Motor neuron (in vitro differentiated cells): ENCODE results near the gene TRAF4. TPM values are rescaled to one million over a fixed set of nuclear protein-coding genes. Genes with fewer than 3 reads are reported as not detected.

Source experiments
- ATAC-seq, 8 experiments: fragments of 200-7000 bp; cut with Tn5 transposase; replicated peaks in 6 of 8; 2 replicates each; pipeline ENCODE4 v1.8.0; 2021; ENCODE audit warnings: mild to moderate bottlenecking in 8 of 8, moderate library complexity in 8 of 8
- H3K27ac ChIP-seq, 2 donors: fragments of 250-450 bp; sonication (Bioruptor Pico); 2 replicates each; pipeline ENCODE4 v1.9.0; 2021; ENCODE audit warnings: antibody characterized with exemption in 2 of 2, mild to moderate bottlenecking in 2 of 2, moderate library complexity in 1 of 2
- H3K4me1 ChIP-seq, 2 donors: fragments of 250-450 bp; sonication (Bioruptor Pico); replicated peaks in 1 of 2; 2 replicates each; pipeline ENCODE4 v1.6.1; 2021; ENCODE audit warnings: antibody characterized with exemption in 2 of 2, mild to moderate bottlenecking in 2 of 2, moderate library complexity in 1 of 2
- H3K4me3 ChIP-seq, 5 donors: fragments of 250-450 bp; sonication (Bioruptor Pico); 2 replicates each; pipeline ENCODE4 v1.9.0; 2021; ENCODE audit warnings: antibody characterized with exemption in 5 of 5, mild to moderate bottlenecking in 5 of 5, moderate library complexity in 4 of 5
- WGBS, 10 experiments: fragments of 450-650 bp; shearing (Covaris generic); methylation state at CpG; one replicate each; pipeline ENCODE4 v1.0.0; 2022; 5-methylcytosine and 5-hydroxymethylcytosine counted together
- in situ Hi-C, 9 experiments: fragments of 400-800 bp; cut with MboI; loops; one replicate each; pipeline ENCODE4 v1.15.0; 2021; ENCODE audit warnings: low sequenced_read_pairs in 9 of 9, low pct_unique_long_range_greater_than_20kb in 2 of 9; ENCODE audit not compliant: unreplicated experiment in 9 of 9
- total RNA-seq, 8 experiments: library from RNA; unstranded; fragments of 300-600 nt; gene quantifications; 2 replicates each; pipeline versions ENCODE4 v1.2.3 to v1.2.4, GENCODE V29; 2022

The TRAF4 gene
- total RNA-seq, 8 experiments from 2014 or later = 38.4 to 86.7 (median 67.7) TPM

DNA sequence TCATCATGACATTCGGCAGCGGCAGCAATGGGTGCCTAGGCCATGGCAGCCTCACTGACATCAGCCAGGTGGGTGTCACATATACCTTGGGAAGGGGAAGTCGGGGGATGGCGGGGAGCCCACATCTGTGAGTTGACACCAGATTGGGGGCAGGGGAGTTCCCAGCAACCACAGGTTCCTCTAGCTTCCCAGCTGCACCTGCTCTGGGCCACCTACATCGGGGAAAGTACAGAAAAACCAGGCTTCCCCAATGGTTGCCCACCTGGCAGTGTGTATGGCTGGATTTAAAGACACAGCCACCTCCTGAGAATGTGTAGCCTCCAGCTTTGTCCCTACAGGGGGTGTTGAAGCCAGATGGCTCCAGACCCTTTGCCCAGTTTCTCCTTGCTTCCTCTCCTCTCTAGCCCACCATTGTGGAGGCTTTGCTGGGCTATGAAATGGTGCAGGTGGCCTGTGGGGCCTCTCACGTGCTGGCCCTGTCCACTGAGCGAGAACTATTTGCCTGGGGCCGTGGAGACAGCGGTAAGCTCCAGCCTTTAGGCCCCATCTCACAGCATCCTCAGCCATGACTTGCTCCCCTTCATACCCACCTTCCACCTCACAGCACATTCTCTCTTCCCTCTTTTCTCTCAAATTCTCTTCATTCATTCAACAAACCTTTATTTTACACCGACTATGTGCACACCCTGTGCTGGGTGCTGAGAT lies 5.0 kb upstream of the TRAF4 start:
- Histone ChIP-seq H3K27ac (no peak overlapping the region), H3K4me3 (no peak overlapping the region), H3K4me1 (peaks cover 11 to 18% of the 10 kb centered on the region in 2 donors)
- ATAC-seq = no peak
- in situ Hi-C loops = loop anchor here in 1 of 9 experiments (25.0 kb wide), 1 partner anchor 373 kb away; no protein-coding TSS in a partner anchor
- 81 to 100% (median 100%) methylated on average over 1 to 5 of the region's 10 CpGs; no CpG with 5 or more reads in 5 of the 10 experiments for WGBS, 10 experiments

DNA sequence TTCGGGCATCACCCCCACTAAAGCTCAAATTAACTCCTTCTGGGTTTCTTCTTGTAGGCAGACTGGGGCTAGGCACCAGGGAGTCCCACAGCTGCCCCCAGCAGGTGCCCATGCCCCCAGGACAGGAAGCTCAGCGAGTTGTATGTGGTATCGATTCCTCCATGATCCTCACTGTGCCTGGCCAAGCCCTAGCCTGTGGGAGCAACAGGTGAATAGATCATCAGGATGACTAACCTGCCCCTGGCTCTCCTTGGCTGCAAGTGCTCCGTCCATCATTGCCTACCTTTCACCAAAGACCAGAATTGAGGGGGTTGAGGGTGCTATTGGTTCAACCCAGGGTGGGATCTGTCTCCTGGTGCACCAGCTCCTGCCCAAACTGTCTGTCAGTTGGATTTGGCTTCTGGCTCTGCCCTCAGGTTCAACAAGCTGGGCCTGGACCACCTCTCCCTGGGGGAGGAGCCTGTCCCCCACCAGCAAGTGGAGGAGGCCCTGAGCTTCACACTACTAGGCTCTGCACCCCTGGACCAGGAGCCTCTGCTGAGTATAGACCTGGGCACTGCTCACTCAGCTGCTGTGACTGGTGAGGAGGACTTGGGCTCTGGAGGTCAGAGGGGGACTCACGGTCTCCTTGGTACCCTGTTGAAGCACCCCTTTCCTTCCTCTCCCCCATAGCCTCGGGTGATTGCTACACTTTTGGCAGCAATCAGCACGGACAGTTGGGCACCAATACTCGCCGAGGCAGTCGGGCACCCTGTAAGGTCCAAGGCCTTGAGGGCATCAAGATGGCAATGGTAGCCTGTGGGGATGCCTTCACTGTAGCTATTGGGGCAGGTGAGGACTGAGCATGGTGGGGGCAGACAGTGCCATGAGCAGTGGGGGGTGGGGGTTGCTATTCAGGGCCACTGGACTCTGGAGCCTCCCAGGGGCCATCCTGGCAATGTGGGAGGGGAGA lies 3.1 kb upstream of the TRAF4 start:
- in situ Hi-C loops = loop anchor here in 1 of 9 experiments (25.0 kb wide), 1 partner anchor 372 kb away; no protein-coding TSS in a partner anchor
- Histone ChIP-seq H3K4me1 (peaks cover 12 to 19% of the 10 kb centered on the region in 2 donors), H3K4me3 (no peak overlapping the region), H3K27ac (no peak overlapping the region)
- no peak for ATAC-seq
- WGBS, 10 experiments = 39 to 100% (median 93%) methylated on average over 1 to 4 of the region's 10 CpGs; no CpG with 5 or more reads in 2 of the 10 experiments

DNA sequence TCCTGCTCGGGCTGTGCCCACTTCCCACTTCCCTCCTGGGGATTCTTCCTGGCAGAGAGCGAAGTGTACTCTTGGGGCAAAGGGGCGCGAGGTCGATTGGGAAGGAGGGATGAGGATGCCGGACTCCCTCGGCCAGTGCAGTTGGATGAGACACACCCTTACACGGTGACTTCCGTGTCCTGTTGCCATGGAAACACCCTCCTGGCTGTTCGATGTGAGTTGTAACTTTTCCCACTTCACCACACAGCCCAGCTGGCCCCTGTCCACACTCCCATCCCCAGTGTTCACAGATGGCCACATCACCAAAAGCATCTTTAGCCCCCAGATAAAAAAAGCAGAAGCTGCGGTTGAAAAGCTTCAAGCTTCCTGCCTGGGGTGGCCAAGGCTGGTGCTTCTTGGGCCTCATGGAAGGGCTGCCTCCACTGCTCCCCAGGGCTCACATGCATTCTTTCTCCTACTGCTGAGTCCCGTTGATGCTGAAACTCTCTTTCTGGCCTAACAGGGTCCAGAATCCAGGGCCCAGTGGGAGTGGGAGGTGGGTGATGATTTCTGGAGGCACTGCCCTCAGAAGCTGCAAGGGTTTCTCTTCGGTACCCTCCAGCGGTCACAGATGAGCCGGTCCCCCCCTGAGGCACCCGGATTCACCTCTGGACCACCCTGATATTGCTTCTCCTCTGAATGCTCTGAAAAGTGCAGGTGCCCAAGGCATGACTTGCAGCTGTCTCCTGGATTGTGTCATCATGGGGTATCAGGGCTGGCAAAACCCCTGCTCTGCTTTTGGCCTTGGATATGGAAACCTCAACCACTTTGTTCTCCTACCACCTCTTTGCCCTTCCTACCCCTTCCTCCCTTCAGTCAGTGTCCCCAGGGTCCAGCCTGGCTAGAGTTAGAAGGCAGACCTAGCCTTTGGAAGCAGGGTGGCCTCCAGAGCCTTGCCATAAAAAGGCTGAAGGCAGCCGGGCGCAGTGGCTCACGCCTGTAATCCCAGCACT lies 2.2 kb upstream of the TRAF4 start:
- peak overlapping the region in 1 of 2 donors; percentile 97 for H3K27ac ChIP-seq
- no peak for ATAC-seq
- peaks cover 22 to 29% of the 10 kb centered on the region in 2 donors for H3K4me1 ChIP-seq
- H3K4me3 ChIP-seq = no peak overlapping the region
- in situ Hi-C loops = loop anchor here in 1 of 9 experiments (25.0 kb wide), 1 partner anchor 371 kb away; no protein-coding TSS in a partner anchor
- WGBS, 10 experiments = 70 to 100% (median 94%) methylated on average over 1 to 6 of the region's 19 CpGs; no CpG with 5 or more reads in 4 of the 10 experiments

DNA sequence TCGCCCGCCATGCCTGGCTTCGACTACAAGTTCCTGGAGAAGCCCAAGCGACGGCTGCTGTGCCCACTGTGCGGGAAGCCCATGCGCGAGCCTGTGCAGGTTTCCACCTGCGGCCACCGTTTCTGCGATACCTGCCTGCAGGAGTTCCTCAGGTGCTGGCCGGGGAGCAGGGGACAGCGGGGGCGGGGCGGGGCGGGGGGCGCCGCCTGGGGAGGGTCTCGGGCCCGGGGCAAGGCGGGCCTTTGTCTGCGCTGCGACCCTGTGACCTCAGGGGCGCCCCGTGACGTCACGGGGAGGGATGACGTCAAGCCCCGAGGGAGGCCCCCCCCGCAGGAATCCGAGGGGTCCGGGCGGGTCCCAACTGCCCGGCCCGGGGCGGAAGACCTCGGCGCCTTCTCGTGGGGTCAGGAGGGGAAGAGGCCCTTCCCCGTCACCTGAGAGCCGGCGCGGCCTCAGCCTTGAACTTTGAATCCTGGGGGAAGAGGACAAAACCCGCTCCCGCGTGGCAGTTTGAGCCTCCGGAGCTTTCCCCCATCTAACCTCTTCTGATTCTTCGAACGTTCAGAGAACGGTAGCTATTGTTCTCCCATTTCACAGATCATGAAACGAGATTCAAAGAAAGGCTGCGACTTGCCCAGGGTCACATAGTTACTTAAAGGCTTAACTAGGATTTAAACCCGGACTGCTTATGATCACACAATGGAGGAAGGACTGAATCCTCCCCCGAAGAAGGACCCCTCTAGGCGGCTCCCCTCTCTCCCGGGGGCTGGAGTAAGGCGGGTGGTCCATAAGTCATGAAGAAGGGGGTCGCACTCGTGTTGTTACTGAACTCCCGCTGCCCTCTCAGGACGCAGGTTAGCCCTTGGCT lies 527 bp downstream of the TRAF4 start:
- ATAC-seq = peak in 6 of 8 experiments; percentile 8 to 14 (median 10)
- H3K4me1 ChIP-seq = peaks cover 24 to 31% of the 10 kb centered on the region in 2 donors
- peak overlapping the region; percentile 68 to 99 (median 92) for H3K4me3 ChIP-seq
- peak overlapping the region; percentile 97 to 98 for H3K27ac ChIP-seq
- in situ Hi-C loops = loop anchor here in 1 of 9 experiments (25.0 kb wide), 1 partner anchor 368 kb away; no protein-coding TSS in a partner anchor
- 0% methylated on average over 1 to 8 of the region's 61 CpGs; no CpG with 5 or more reads in 3 of the 10 experiments for WGBS, 10 experiments

DNA sequence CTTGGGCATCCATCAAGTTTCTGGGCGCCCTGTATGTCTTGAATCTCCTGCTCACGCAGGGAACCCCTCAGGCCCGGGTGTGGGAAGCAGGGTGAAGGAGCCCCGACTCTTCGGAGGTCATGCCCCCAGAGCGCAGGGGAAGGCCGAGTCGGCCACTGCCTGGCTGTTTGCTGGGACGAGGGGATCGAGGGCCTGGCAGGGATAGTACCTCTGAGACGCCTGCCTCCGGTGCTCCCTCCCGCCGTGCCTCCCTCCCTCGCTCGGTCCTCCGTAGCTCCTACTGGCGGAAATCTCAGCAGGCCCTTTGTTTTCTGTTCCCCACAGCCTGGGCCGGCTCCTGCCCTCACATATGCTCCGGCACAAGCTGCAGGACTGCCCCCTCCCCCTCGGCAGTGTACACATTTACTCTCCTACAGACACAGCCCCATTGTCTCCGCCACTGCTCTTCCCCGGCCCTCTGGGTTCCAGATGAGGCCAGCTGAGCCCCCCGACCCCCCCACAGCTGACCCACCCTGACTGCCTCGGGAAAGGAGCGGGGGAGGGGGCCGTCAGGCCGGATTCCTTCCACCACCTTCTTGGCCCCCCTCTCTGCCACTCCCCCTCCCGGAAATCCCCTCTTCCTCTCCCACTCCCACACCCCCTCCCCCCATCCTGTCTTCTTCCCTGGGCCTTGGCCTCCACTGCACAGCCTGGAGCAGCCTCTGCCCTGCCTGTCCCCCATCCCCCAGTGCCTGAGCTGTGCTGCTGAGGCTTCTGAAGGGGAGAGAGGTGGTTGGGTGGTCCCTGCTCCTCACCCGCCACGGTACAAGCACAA lies 1.4 kb downstream of the TRAF4 start:
- peak in 6 of 8 experiments; percentile 6 to 67 (median 61) for ATAC-seq
- Histone ChIP-seq H3K27ac (peak overlapping the region; percentile 97 to 98), H3K4me3 (peak overlapping the region; percentile 68 to 99 (median 92)), H3K4me1 (peaks cover 28 to 37% of the 10 kb centered on the region in 2 donors)
- in situ Hi-C loops = loop anchor here in 1 of 9 experiments (25.0 kb wide), 1 partner anchor 367 kb away; no protein-coding TSS in a partner anchor
- 0 to 2% (median 0%) methylated on average over 2 to 9 of the region's 31 CpGs; no CpG with 5 or more reads in 4 of the 10 experiments for WGBS, 10 experiments

DNA sequence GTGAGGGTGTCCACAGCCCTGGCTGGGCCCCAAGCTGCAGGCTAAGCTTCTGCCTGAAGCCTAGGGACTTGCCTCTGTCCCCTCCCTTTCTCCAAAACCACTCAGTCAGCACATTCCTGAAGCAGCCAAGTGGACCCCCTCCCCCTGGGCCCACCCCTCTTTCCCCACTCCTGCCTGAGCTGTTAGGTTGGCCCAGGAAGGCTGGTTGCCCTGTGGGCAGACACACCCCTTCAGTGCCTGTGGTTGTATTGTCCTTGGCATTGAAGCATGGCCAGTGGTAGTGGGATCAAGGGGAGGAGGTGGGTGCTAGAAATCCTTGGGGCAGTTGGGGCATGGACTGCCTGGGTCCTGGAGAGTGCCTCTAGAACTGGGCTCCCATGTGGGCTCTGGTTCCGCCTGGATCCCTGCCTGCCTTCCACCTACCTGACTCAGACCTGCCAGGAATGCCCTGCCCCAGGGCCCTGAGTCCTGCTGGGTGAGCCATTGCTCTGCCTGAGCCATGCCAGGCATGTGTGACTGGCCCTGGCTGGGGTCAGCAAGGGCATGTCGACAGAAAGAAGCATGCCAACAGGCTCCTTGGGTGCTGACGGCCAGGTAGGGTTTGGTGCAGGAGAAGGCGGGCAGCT lies 2.1 kb downstream of the TRAF4 start:
- Histone ChIP-seq H3K27ac (peak overlapping the region; percentile 97 to 98), H3K4me3 (peak overlapping the region; percentile 68 to 99 (median 92)), H3K4me1 (peaks cover 33 to 41% of the 10 kb centered on the region in 2 donors)
- no peak for ATAC-seq
- in situ Hi-C loops = loop anchor here in 1 of 9 experiments (25.0 kb wide), 1 partner anchor 366 kb away; no protein-coding TSS in a partner anchor
- WGBS, 10 experiments = 53 to 100% (median 100%) methylated on average over 1 to 2 of the region's 4 CpGs; no CpG with 5 or more reads in 3 of the 10 experiments

DNA sequence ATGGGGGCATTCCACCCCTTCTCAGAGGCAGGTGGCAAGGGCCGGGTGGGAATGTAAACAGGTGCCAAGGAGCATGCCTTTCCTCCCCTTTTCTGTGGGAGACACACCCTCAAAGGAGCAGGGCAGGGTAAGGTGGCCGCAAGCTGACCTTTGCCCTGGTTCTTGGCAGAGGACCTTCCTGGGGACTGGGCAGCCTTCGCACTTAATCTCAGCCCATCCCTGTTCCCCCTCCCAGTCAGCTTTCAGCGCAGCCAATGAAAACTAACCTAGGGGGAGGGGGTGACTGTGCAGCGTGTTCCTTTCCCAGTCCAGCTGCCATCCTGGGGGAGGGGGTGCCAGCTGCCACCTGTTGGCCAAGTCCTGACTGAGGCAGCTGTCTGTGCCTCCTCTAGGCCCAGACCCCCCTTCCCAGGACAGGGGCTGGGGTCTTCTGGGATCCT lies 2.8 kb downstream of the TRAF4 start:
- no peak overlapping the region for H3K4me3 ChIP-seq
- WGBS, 10 experiments = 33 to 70% (median 67%) methylated on average over 1 to 4 of the region's 5 CpGs; no CpG with 5 or more reads in 7 of the 10 experiments
- H3K4me1 ChIP-seq = peaks cover 33 to 35% of the 10 kb centered on the region in 2 donors
- peak overlapping the region; percentile 4 to 97 for H3K27ac ChIP-seq
- ATAC-seq = no peak
- in situ Hi-C loops = loop anchor here in 1 of 9 experiments (25.0 kb wide), 1 partner anchor 366 kb away; no protein-coding TSS in a partner anchor

DNA sequence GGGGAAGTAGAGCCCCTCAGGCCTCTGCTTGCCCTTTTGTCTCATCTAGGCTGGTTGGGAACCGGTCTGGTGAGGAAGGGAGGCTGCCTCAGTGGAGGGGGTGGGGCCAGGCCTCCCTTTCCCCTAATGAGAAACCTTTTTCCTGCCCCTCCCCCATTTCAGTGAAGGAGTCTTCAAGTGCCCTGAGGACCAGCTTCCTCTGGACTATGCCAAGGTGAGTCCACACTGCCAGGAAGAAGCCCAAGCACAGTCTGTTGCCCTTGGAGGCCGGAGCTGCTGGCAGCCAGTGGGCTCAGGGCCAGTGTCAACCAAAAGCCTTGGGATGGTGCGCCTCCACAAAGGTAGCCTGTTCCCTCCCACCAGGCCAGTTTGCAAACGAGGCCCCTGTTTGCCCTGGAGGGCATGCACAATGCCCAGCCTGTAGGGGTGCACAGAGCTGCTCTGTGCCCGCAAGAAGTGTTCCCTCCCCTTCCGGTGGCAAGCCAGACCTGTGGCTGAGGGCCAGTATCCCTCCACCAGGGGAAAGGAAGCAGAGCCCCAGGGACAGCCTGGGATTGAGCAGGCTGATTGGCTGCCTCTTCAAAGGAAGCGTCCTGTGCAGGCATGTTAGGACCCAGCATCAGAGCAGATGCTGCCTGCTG lies 3.4 kb downstream of the TRAF4 start:
- in situ Hi-C loops = loop anchor here in 1 of 9 experiments (25.0 kb wide), 1 partner anchor 365 kb away; no protein-coding TSS in a partner anchor
- peaks cover 29 to 33% of the 10 kb centered on the region in 2 donors for H3K4me1 ChIP-seq
- peak overlapping the region; percentile 4 to 97 for H3K27ac ChIP-seq
- H3K4me3 ChIP-seq = no peak overlapping the region
- peak in 1 of 8 experiments; percentile 14 for ATAC-seq
- WGBS, 10 experiments = 20 to 100% (median 50%) methylated on average over 1 to 2 of the region's 7 CpGs; no CpG with 5 or more reads in 5 of the 10 experiments

DNA sequence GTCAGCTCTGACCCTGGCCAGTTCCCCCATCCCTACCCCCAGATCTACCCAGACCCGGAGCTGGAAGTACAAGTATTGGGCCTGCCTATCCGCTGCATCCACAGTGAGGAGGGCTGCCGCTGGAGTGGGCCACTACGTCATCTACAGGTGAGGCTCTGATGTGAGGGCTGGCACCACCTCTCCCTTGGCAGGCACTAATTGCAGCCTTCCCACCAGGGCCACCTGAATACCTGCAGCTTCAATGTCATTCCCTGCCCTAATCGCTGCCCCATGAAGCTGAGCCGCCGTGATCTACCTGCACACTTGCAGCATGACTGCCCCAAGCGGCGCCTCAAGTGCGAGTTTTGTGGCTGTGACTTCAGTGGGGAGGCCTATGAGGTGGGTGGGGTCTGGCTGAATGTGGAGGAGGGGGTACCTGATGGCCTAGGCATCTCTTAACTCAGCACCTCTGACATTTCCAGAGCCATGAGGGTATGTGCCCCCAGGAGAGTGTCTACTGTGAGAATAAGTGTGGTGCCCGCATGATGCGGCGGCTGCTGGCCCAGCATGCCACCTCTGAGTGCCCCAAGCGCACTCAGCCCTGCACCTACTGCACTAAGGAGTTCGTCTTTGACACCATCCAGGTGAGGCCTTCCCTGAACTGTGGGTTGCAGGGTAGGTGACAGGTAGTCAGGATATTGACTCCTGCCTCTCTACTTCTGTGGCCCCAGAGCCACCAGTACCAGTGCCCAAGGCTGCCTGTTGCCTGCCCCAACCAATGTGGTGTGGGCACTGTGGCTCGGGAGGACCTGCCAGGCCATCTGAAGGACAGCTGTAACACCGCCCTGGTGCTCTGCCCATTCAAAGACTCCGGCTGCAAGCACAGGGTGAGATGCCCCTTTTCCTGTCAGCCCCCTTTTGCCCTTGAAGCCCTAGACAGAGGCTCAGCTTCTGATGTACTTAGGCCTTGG lies 4.3 kb downstream of the TRAF4 start:
- ATAC-seq = no peak
- no peak overlapping the region for H3K4me3 ChIP-seq
- 60 to 100% (median 100%) methylated on average over 1 to 6 of the region's 18 CpGs; no CpG with 5 or more reads in 4 of the 10 experiments for WGBS, 10 experiments
- no peak overlapping the region for H3K27ac ChIP-seq
- peaks cover 23 to 24% of the 10 kb centered on the region in 2 donors for H3K4me1 ChIP-seq
- in situ Hi-C loops = loop anchor here in 1 of 9 experiments (25.0 kb wide), 1 partner anchor 364 kb away; no protein-coding TSS in a partner anchor
